Mammary epithelial cell (primary cell): Measurements from ENCODE around the gene PLB1.

ENCODE experiments used
- EZH2 ChIP-seq: IDR thresholded peaks from 2 replicates; pipeline ENCODE4 v1.6.1; 2012; ENCODE audit warnings: low read length, inconsistent platforms, borderline replicate concordance
- TF ChIP-seq, protein P1 (sequence below), 2 donors: IDR thresholded peaks in 1 of 2; conservative IDR thresholded peaks in 1 of 2; 2 replicates each; pipeline ENCODE4 v1.5.1; 2011 to 2012; ENCODE audit warnings: inconsistent platforms in 2 of 2, low read length in 2 of 2, mild to moderate bottlenecking in 2 of 2, control low read depth in 1 of 2, low read depth in 1 of 2; ENCODE audit not compliant: insufficient read depth in 1 of 2; ENCODE audit errors: extremely low read depth in 1 of 2

DNA sequence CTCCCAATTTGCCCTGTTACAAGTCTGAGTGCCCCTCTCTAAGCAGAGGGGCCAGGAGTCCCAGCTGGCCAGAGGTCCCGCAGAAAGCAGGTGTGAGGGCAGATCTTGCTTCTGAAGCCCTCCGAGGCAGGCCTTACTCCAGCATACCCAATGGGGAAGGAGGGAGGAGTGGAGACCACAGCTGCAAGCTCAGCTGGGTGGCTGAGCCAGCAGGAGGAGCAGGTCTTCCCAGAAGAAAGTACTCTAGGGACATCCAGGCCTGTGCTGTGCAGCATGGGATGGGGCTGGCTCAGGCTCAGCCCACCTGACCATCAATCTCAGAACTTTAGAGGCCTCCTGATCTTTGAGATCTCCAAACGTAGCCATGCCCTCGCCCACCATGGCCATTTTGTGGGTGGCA, 31.3 kb downstream of the PLB1 start:
- TF ChIP-seq, protein P1, sequence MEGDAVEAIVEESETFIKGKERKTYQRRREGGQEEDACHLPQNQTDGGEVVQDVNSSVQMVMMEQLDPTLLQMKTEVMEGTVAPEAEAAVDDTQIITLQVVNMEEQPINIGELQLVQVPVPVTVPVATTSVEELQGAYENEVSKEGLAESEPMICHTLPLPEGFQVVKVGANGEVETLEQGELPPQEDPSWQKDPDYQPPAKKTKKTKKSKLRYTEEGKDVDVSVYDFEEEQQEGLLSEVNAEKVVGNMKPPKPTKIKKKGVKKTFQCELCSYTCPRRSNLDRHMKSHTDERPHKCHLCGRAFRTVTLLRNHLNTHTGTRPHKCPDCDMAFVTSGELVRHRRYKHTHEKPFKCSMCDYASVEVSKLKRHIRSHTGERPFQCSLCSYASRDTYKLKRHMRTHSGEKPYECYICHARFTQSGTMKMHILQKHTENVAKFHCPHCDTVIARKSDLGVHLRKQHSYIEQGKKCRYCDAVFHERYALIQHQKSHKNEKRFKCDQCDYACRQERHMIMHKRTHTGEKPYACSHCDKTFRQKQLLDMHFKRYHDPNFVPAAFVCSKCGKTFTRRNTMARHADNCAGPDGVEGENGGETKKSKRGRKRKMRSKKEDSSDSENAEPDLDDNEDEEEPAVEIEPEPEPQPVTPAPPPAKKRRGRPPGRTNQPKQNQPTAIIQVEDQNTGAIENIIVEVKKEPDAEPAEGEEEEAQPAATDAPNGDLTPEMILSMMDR (conservative IDR thresholded peaks at IDR 0.05 in 1 of 2, IDR thresholded peaks at IDR 0.05 in 1 of 2; ENCODE audit: extremely low read depth in 1 of 2, insufficient read depth in 1 of 2, low read depth in 1 of 2, low read length in 2 of 2) = no peak
- TF ChIP-seq EZH2 = no peak
